Measurements from ENCODE around the gene TTC21B. TPM values are rescaled to one million over a fixed set of nuclear protein-coding genes. Genes with fewer than 3 reads are reported as not detected.

Gene TTC21B
- total RNA-seq, 1 donor from 2014 or later: 21.7 TPM

DNA sequence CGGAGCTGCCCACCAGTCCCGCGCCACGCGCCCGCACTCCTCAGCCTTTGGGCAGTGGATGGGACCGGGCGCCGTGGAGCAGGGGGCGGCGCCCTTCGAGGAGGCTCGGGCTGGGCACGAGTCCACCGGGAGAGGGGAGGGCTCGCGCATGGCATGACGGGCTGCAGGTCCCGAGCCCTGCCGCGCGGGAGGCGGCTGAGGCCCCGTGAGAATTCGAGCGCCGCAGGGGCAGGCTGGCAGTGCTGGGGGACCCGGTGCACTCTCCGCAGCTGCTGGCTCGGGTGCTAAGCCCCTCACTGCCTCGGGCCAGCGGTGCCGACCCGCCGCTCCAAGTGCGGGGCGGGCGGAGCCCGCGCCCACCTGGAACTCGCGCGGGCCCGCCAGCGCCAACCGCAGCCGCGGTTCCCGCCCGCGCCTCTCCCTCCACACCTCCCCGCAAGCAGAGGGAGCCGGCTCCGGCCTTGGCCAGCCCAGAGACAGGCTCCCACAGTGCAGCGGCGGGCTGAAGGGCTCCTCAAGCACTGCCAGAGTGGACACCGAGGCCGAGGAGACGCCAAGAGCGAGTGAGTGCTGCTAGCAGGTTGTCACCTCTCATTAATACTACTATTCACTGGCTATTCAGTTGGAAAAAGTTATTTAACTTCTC, 3.6 kb upstream of the TTC21B start:
- Histone ChIP-seq H3K4me1 (peaks cover 13% of the 10 kb centered on the region), H3K27me3 (no peaks in the 10 kb centered on the region), H3K9me3 (no peaks in the 10 kb centered on the region), H3K36me3 (no peaks in the 10 kb centered on the region), H3K4me3 (no peak overlapping the region), H3K27ac (no peak overlapping the region)
- DNase-seq (peak; percentile 60), ATAC-seq (no peak)
- TF ChIP-seq, protein P1, sequence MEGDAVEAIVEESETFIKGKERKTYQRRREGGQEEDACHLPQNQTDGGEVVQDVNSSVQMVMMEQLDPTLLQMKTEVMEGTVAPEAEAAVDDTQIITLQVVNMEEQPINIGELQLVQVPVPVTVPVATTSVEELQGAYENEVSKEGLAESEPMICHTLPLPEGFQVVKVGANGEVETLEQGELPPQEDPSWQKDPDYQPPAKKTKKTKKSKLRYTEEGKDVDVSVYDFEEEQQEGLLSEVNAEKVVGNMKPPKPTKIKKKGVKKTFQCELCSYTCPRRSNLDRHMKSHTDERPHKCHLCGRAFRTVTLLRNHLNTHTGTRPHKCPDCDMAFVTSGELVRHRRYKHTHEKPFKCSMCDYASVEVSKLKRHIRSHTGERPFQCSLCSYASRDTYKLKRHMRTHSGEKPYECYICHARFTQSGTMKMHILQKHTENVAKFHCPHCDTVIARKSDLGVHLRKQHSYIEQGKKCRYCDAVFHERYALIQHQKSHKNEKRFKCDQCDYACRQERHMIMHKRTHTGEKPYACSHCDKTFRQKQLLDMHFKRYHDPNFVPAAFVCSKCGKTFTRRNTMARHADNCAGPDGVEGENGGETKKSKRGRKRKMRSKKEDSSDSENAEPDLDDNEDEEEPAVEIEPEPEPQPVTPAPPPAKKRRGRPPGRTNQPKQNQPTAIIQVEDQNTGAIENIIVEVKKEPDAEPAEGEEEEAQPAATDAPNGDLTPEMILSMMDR (IDR thresholded peaks at IDR 0.05): no peak
- intact Hi-C loops (cut with DNase I): no loop called here

DNA sequence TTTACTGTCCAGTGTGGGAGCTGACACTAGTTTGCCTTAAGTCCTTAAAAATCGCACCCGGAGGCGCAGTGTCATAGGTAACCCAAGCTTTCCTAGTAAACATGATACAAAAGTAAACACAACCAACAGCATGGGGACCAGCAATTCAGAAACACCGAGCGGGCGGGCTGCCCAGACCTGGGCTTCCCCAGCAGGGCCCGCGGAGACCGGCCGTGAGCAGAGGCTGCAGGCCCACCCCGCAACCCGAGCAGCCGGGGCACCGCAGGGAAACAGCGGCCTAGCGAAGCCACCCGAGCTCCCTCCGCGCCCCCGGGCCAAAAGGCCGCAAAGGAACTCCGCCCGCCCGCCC, 296 bp downstream of the TTC21B start:
- intact Hi-C loops (cut with DNase I): no loop called here
- peak; percentile 65 for ATAC-seq
- Histone ChIP-seq H3K9me3 (no peaks in the 10 kb centered on the region), H3K27ac (peak overlapping the region; percentile 81), H3K36me3 (peaks cover 11% of the 10 kb centered on the region), H3K4me3 (peak overlapping the region; percentile 76), H3K27me3 (no peaks in the 10 kb centered on the region), H3K4me1 (peaks cover 19% of the 10 kb centered on the region)
- TF ChIP-seq, protein P1 (IDR thresholded peaks at IDR 0.05): no peak
- DNase-seq: no peak

DNA sequence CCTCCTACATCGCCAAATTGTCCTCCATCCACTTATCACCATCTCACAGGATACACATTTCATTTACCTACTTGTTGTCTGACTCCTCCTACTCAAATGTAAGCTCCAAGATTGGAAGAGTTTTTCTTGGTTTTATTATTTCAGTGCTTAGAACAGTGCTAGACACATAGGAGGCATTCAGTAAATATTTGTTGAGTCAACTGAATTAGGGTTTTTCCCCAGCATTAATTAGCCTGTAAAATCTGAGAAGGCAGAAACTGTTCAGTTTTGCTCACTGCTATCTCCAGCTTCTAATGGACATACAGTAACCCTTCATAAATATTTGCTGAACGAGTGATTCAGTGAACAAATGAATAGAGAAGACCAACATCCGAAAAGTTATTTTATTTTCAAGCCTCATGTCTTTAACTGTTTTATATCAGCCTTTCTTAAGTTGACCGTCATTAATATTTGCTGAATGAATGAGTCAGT, 800 bp downstream of the TTC21B start:
- Histone ChIP-seq H3K27ac (peak overlapping the region; percentile 81), H3K27me3 (no peaks in the 10 kb centered on the region), H3K9me3 (no peaks in the 10 kb centered on the region), H3K4me1 (peaks cover 19% of the 10 kb centered on the region), H3K4me3 (peak overlapping the region; percentile 76), H3K36me3 (peaks cover 16% of the 10 kb centered on the region)
- DNase-seq (no peak), ATAC-seq (no peak)
- intact Hi-C loops (cut with DNase I): no loop called here
- TF ChIP-seq, protein P1 (IDR thresholded peaks at IDR 0.05): no peak

DNA sequence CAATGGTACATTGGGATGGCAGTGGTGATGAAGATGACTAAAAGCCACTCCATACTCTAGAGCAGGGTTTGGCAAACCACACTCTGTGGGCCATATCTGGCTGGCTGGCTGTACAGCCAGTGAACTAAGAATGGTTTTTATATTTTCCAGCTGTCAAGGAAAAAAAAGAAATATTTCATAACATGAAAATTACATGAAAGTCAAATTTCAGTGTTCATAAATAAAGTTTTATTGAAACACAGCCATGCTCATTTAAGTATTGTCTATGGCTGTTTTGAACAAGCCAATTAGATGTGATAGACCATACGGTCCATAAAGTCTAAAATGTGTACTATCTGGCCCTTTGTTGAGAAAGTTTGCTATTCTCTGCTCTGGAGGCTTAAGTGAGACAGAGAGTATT, 1.5 kb downstream of the TTC21B start:
- DNase-seq (no peak), ATAC-seq (no peak)
- H3K4me1 ChIP-seq: peaks cover 19% of the 10 kb centered on the region
- no peak overlapping the region for H3K4me3 ChIP-seq
- TF ChIP-seq, protein P1 (IDR thresholded peaks at IDR 0.05): no peak
- H3K9me3 ChIP-seq: no peaks in the 10 kb centered on the region
- H3K36me3 ChIP-seq: peaks cover 23% of the 10 kb centered on the region
- H3K27ac ChIP-seq: no peak overlapping the region
- H3K27me3 ChIP-seq: no peaks in the 10 kb centered on the region
- intact Hi-C loops (cut with DNase I): no loop called here

DNA sequence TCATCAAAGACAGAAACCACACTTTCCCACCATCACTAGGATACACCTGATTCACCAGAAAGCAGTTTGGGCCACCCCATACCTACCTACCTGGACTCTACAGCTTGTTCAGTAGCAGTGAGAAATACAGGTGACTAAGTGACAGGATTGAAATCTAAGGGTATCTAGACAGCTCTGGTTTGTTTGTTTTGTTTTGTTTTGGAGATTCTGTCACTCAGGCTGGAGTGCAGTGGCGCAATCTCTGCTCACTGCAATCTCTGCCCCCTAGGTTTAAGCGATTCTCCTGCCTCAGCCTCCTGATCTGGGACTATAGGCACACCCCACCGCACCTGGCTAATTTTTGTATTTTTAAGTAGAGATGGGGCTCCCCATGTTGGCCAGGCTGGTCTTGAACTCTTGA, 3.1 kb downstream of the TTC21B start:
- ATAC-seq: no peak
- TF ChIP-seq, protein P1 (IDR thresholded peaks at IDR 0.05): no peak
- no peaks in the 10 kb centered on the region for H3K9me3 ChIP-seq
- H3K4me1 ChIP-seq: peaks cover 19% of the 10 kb centered on the region
- DNase-seq: no peak
- intact Hi-C loops (cut with DNase I): no loop called here
- H3K4me3 ChIP-seq: no peak overlapping the region
- H3K27me3 ChIP-seq: no peaks in the 10 kb centered on the region
- H3K36me3 ChIP-seq: peaks cover 29% of the 10 kb centered on the region
- H3K27ac ChIP-seq: no peak overlapping the region

DNA sequence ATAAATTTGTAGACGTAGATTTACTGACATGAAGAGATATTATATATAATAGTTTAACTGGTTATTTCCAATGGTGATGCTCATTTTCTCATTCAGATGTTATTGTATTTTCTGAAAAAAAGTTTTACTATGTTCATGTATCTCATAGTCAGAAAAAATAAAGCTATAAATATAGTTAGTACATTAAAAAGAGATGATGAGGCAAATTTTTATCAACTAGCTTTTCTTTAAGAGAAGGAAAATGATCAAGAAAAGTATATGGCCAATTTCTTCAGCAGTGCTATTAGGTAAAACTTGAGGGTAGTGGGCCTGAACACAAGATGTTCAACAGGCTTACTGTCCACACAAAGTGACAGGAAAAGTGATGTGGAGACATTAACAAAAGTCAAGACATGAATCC, 11.7 kb downstream of the TTC21B start:
- Histone ChIP-seq H3K27ac (no peak overlapping the region), H3K27me3 (no peaks in the 10 kb centered on the region), H3K4me1 (no peaks in the 10 kb centered on the region), H3K36me3 (peaks cover 67% of the 10 kb centered on the region), H3K9me3 (no peaks in the 10 kb centered on the region), H3K4me3 (no peak overlapping the region)
- DNase-seq: no peak
- no peak for ATAC-seq
- TF ChIP-seq, protein P1 (IDR thresholded peaks at IDR 0.05): no peak
- intact Hi-C loops (cut with DNase I): no loop called here
